ENCODE measurements around the gene POC1B.
A peak's percentile ranks its signal among the peaks of the same experiment; 100 is the strongest.

POC1B gene

GRCh38 chr12:89525824-89526770 is at the start of gene POC1B:
Gene POC1B (minus strand): TSS chr12:89526047. CDS start chr12:89525895, 152 bp downstream.
- peak; percentile 57 for DNase-seq (ENCODE audit: low read depth)

GRCh38 chr12:89575374-89575773 is 49.5 kb upstream of the POC1B start:
- no peak for DNase-seq (ENCODE audit: low read depth)

GRCh38 chr12:89574736-89575208 is 48.9 kb upstream of the POC1B start:
- DNase-seq (ENCODE audit: low read depth): no peak

GRCh38 chr12:89573051-89573810 is 47.4 kb upstream of the POC1B start:
- no peak for DNase-seq (ENCODE audit: low read depth)

GRCh38 chr12:89571491-89572195 is 45.8 kb upstream of the POC1B start:
- DNase-seq (ENCODE audit: low read depth): no peak

GRCh38 chr12:89568484-89568883 is 42.6 kb upstream of the POC1B start:
- no peak for DNase-seq (ENCODE audit: low read depth)

GRCh38 chr12:89567691-89568239 is 41.9 kb upstream of the POC1B start:
- no peak for DNase-seq (ENCODE audit: low read depth)

- no peak for DNase-seq (ENCODE audit: low read depth)
Observed at GRCh38 chr12:89566615-89567014, 40.8 kb upstream of the POC1B start.

- DNase-seq (ENCODE audit: low read depth): no peak
Observed at GRCh38 chr12:89565002-89565401, 39.2 kb upstream of the POC1B start.

GRCh38 chr12:89559753-89560152 is 33.9 kb upstream of the POC1B start:
- no peak for DNase-seq (ENCODE audit: low read depth)

GRCh38 chr12:89556976-89557375 is 31.1 kb upstream of the POC1B start:
- DNase-seq (ENCODE audit: low read depth): no peak

GRCh38 chr12:89552376-89552775 is 26.5 kb upstream of the POC1B start:
- no peak for DNase-seq (ENCODE audit: low read depth)

- no peak for DNase-seq (ENCODE audit: low read depth)
Observed at GRCh38 chr12:89551747-89552146, 25.9 kb upstream of the POC1B start.

- no peak for DNase-seq (ENCODE audit: low read depth)
Observed at GRCh38 chr12:89547101-89547500, 21.3 kb upstream of the POC1B start.

- DNase-seq (ENCODE audit: low read depth): no peak
Observed at GRCh38 chr12:89546151-89546550, 20.3 kb upstream of the POC1B start.

GRCh38 chr12:89544681-89545184 is 18.9 kb upstream of the POC1B start:
- DNase-seq (ENCODE audit: low read depth): no peak

- DNase-seq (ENCODE audit: low read depth): no peak
Observed at GRCh38 chr12:89544022-89544421, 18.2 kb upstream of the POC1B start.

- DNase-seq (ENCODE audit: low read depth): peak; percentile 21
Observed at GRCh38 chr12:89542912-89543592, 17.2 kb upstream of the POC1B start.

GRCh38 chr12:89542236-89542635 is 16.4 kb upstream of the POC1B start:
- no peak for DNase-seq (ENCODE audit: low read depth)

GRCh38 chr12:89540586-89540985 is 14.7 kb upstream of the POC1B start:
- DNase-seq (ENCODE audit: low read depth): no peak
